ENCODE results near the gene ZNF208.
"Not testable (repeated sequence)": the region's sequence is repeated elsewhere in the genome, so short reads cannot be mapped to it uniquely, and the experiment has no call there.

The ZNF208 gene

DNA sequence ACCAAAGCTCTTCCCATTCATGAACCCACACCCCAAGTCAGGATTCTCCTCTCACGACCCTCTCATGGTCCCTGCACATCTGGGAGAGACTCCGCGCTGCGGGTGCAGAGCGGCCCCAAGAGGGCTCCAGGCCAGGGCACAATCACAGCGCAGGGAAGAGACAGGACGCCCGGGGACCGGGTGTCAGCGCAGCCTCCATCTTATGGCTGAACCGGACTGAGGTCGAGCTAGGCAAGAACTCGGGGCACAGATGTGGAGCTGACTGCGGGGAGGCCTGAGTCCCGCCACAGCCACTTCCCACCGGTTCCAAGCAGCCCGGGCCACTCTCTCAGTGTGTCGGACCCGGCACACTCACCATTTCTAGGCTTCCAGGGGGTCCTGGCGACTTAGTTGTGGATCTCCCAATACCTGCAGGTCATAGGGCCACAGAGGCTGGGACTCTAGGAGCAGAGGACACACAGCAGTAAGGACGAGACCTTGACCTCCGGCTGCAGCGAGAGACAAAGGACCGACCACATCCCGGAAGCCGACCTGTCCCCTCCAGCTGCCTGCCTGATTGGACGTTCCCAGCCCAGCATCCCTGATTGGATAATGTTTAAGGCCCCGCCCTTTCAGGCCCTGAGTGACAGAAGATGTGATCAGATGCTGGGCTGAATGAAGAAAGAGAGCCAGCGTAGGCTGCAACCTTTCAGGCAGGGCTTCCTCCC lies at the start of gene ZNF208:
Gene ZNF208 (minus strand): TSS at position 507 of the 707 bp plus-strand sequence. CDS start 149 bp downstream, at position 358.
- in situ Hi-C loops (cut with MboI; ENCODE audit: low sequenced_read_pairs), result not testable (repeated sequence)

- in situ Hi-C loops (cut with MboI; ENCODE audit: low sequenced_read_pairs), result no loop called here
Observed at GRCh38 chr19:22052644-22053013, 41.9 kb upstream of the ZNF208 start.

DNA sequence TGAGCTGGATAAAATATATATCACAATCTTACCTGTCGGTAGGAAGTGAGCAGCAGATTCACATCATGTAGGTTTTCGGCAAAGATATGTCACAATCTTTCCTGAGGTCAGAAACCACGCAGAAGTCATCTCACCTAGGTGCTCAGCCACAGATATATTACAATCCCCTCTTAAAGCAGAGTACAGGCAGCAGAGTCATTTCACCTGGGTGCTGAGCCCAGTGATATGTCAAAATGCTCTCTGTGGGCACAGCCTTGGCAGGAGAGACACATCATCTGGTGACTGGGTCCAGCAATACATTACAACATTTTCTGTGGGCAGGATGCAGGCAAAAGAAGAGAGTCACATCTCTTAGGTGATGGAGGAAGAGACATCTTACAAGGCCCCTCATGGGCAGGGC lies 30.4 kb upstream of the ZNF208 start:
- in situ Hi-C loops (cut with MboI; ENCODE audit: low sequenced_read_pairs), result not testable (repeated sequence)

- in situ Hi-C loops (cut with MboI; ENCODE audit: low sequenced_read_pairs), result no loop called here
Observed at GRCh38 chr19:22030680-22031079, 19.9 kb upstream of the ZNF208 start.

DNA sequence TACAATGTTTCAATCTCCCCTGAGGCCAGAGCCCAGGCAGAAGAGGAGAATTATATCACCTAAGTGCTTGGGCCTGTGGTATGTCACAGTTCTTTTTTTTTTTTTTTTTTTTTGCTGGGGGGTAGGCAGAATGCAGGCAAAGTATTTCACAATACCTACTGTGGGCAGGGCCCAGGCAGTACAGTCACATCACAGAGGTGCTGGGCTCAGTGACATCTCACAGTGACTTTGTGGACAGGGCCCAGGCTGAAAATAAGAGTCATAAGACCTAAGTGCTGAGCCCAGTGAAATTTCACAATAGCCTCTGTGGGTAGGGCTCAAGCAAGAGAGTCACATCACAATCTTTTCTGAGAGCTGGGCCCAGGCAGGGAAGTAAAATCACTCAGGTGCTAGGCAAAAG lies 15.9 kb upstream of the ZNF208 start:
- in situ Hi-C loops (cut with MboI; ENCODE audit: low sequenced_read_pairs), result no loop called here

DNA sequence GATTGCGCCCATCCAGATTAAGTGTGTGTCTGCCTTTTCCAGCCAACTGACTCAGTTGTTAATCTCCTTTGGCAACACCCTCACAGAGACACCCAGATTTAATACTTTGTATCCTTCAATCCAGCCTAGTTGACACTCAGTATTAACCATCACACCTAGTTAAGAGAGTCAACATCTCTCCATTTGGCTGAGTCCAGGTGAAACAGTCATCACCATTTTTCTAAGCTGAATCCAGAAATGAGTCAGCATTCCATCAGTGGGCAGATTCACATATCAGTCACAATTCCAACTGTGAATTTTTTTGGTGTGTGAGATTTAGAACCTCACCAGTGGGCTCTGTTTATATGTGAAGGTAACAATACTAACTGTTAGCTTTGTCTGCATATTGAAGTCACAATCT lies 14.8 kb upstream of the ZNF208 start:
- in situ Hi-C loops (cut with MboI; ENCODE audit: low sequenced_read_pairs), result not testable (repeated sequence)

GRCh38 chr19:21970466-21970865 lies 40.3 kb downstream of the ZNF208 start:
- in situ Hi-C loops (cut with MboI; ENCODE audit: low sequenced_read_pairs), result no loop called here

DNA sequence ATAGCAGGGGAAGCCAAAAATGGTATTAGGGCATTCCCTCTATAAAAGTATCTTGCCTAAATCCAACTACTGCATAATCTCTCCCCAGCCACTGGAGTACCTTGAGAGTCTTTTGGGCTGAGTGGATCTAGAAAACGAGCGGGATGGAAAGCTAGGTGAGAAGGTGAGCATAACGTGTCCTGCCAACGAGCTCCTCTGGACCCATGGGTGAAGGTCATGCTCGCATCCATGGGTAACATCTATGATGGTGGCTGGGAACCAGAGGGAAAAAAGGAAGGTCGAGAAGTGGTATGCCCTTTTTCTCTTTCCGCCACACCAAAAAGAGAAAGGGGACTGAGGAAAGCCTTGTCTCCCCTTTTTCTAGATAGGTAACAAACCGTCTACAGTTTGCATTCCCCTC lies 63.0 kb downstream of the ZNF208 start:
- in situ Hi-C loops (cut with MboI; ENCODE audit: low sequenced_read_pairs), result no loop called here

- in situ Hi-C loops (cut with MboI; ENCODE audit: low sequenced_read_pairs), result no loop called here
Observed at GRCh38 chr19:21940684-21941083, 70.1 kb downstream of the ZNF208 start.

- in situ Hi-C loops (cut with MboI; ENCODE audit: low sequenced_read_pairs), result no loop called here
Observed at GRCh38 chr19:21934593-21934992, 76.2 kb downstream of the ZNF208 start.

- in situ Hi-C loops (cut with MboI; ENCODE audit: low sequenced_read_pairs), result no loop called here
Observed at GRCh38 chr19:21934131-21934530, 76.6 kb downstream of the ZNF208 start.

DNA sequence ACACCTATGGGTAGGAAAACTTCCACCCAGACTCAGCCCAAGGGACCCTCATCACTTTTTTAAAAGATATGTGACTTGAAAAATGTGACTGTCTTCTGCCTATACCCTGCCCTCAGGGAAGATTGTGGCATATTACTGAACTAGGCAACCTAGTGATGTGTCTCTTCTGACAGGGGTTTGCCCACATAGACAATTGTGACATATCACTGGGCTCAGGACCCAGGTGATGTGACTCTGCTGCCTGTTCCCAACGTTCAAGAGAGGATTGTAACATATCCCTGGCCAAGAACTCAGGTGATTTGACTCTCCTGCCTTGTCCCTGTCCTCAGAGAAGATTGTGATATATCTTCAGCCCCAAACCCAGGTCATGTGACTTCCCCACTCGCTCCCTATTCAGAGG lies 88.5 kb downstream of the ZNF208 start:
- in situ Hi-C loops (cut with MboI; ENCODE audit: low sequenced_read_pairs), result no loop called here

- in situ Hi-C loops (cut with MboI; ENCODE audit: low sequenced_read_pairs), result no loop called here
Observed at GRCh38 chr19:21921691-21922180, 89.0 kb downstream of the ZNF208 start.

DNA sequence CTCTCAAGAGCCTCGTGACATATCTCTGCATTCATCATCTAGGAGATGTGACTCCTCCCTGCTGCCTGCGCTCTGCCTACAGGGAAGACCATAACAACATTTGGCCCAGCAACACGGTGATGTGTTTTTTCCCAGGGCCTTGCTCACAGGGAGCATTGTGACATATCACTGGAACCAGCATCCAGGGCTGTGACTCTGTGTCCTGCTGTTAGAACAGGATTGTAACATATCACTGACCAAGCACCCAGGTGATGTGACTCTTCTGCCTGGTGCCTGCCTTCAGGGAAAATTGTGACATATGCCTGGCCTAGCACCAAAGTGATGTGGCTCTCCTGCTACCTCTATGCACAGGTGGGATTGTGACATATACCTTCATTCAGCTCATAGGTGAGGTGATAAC lies 95.3 kb downstream of the ZNF208 start:
- in situ Hi-C loops (cut with MboI; ENCODE audit: low sequenced_read_pairs), result no loop called here

GRCh38 chr19:21912654-21913053 lies 98.1 kb downstream of the ZNF208 start:
- in situ Hi-C loops (cut with MboI; ENCODE audit: low sequenced_read_pairs), result no loop called here

GRCh38 chr19:21910318-21910717 lies 100.4 kb downstream of the ZNF208 start:
- in situ Hi-C loops (cut with MboI; ENCODE audit: low sequenced_read_pairs), result no loop called here

- in situ Hi-C loops (cut with MboI; ENCODE audit: low sequenced_read_pairs), result no loop called here
Observed at GRCh38 chr19:21908066-21908465, 102.7 kb downstream of the ZNF208 start.

- in situ Hi-C loops (cut with MboI; ENCODE audit: low sequenced_read_pairs), result no loop called here
Observed at GRCh38 chr19:21907516-21907915, 103.2 kb downstream of the ZNF208 start.

GRCh38 chr19:21902571-21902970 lies 108.2 kb downstream of the ZNF208 start:
- in situ Hi-C loops (cut with MboI; ENCODE audit: low sequenced_read_pairs), result no loop called here

GRCh38 chr19:21901861-21902260 lies 108.9 kb downstream of the ZNF208 start:
- in situ Hi-C loops (cut with MboI; ENCODE audit: low sequenced_read_pairs), result no loop called here

DNA sequence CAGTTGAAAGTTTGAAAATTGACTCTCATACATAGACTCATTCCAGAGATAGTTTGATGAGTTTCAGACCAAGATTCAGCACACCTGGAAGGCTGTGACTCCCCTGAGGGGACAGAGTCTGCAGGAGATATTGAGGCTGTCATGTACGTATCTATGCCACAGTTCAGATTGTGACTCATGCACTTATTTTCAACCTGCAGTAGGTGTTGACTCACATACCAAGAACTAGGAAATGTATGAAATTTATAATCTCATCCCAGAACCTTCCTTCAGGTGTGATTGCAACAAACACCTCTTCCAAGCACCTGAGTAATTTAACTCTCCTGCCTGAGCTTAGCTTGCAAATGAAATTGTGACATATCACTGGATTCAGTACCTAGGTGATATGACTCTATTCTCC lies 110.3 kb downstream of the ZNF208 start:
- in situ Hi-C loops (cut with MboI; ENCODE audit: low sequenced_read_pairs), result no loop called here

DNA sequence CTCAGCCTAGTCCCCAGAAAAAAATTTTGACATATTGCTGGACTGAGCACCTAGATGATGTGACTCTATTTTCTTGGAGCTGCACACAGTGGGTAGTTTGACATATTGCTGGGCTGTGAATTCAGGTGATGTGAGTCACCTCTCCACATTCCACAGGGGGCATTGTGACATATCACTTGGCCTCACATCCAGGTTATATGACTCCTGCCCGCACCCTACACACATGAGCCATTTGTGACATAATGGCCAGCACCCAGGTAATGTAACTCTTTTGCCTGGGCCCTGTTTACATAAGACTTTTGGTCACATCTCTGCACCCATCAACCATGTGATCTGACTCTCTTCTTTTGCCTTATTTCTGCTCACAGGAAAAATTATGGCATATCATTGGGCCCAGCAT lies 119.7 kb downstream of the ZNF208 start:
- in situ Hi-C loops (cut with MboI; ENCODE audit: low sequenced_read_pairs), result no loop called here

DNA sequence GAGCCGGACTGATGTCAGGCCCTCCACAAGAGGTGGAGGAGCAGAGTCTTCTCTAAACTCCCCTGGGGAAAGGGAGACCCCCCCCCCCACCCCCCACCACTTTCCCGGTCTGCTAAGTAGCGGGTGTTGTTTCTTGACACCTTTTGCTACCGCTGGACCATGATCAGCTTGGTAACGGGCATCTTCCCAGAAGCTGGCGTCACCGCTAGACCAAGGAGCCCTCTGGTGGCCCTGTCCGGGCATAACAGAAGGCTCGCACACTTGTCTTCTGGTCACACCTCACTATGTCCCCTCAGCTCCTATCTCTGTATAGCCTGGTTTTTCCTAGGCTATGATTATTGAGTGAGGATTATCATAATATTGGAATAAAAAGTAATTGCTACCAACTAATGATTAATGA lies 120.7 kb downstream of the ZNF208 start:
- in situ Hi-C loops (cut with MboI; ENCODE audit: low sequenced_read_pairs), result not testable (repeated sequence)
